WTC11 (cell line): ENCODE measurements around the gene IRGM. TPM values are rescaled to one million over a fixed set of nuclear protein-coding genes. Genes with fewer than 3 reads are reported as not detected.
A peak's percentile ranks its signal among the peaks of the same experiment; 100 is the strongest.
"Not testable (repeated sequence)": the region's sequence is repeated elsewhere in the genome, so short reads cannot be mapped to it uniquely, and the experiment has no call there.

Source experiments
- ATAC-seq: fragments of 200-7000 bp; cut with Tn5 transposase; 2 replicates; pipeline ENCODE4 v1.10.0; 2021; ENCODE audit warnings: mild to moderate bottlenecking, moderate library complexity
- CTCF ChIA-PET: fragments of 300-600 bp; sonication (Branson Sonifier 250); formaldehyde crosslinking; loops from one replicate; lab custom pipeline; 2021; ENCODE audit warnings: antibody characterized with exemption; lab: Charles Lee
- POLR2A ChIA-PET: fragments of 350-600 bp; sonication (Branson Sonifier 250); formaldehyde crosslinking; loops from one replicate; lab custom pipeline; 2021; ENCODE audit warnings: antibody characterized with exemption; lab: Charles Lee
- DNase-seq: peaks from one replicate; pipeline ENCODE4 v3.0.0; 2021; ENCODE audit warnings: low spot score
- H3K27ac Mint-ChIP-seq: 2 replicates; pipeline ENCODE4 v1.8.0; 2021; ENCODE audit warnings: mixed read lengths
- H3K27me3 Mint-ChIP-seq: 2 replicates; pipeline ENCODE4 v1.8.0; 2021; ENCODE audit warnings: low read depth, mild to moderate bottlenecking, moderate library complexity, mixed read lengths
- H3K36me3 Mint-ChIP-seq: 2 replicates; pipeline ENCODE4 v1.8.0; 2021; ENCODE audit warnings: mixed read lengths
- H3K4me1 Mint-ChIP-seq: 2 replicates; pipeline ENCODE4 v1.8.0; 2022; ENCODE audit warnings: mixed read lengths
- H3K4me3 Mint-ChIP-seq: 2 replicates; pipeline ENCODE4 v1.8.0; 2021; ENCODE audit warnings: mild to moderate bottlenecking, moderate library complexity, mixed read lengths
- H3K9me3 Mint-ChIP-seq: 2 replicates; pipeline ENCODE4 v1.8.0; 2021; ENCODE audit warnings: mixed read lengths
- ATF1 ChIP-seq: sonication (generic); formaldehyde crosslinking; IDR thresholded peaks from 2 replicates; pipeline ENCODE4 v1.8.1; 2023; ENCODE audit warnings: mild to moderate bottlenecking, moderate library complexity, missing genetic modification reagents
- ATF2 ChIP-seq: sonication (generic); formaldehyde crosslinking; IDR thresholded peaks from 2 replicates; pipeline ENCODE4 v1.8.1; 2022; ENCODE audit warnings: low read depth, missing genetic modification reagents, borderline replicate concordance
- CDX4 ChIP-seq: fragments of 250-450 bp; sonication (Bioruptor Pico); IDR thresholded peaks from 2 replicates; pipeline ENCODE4 v1.9.0; 2021; ENCODE audit warnings: moderate library complexity, mild to moderate bottlenecking, inconsistent platforms, borderline replicate concordance
- CREM ChIP-seq: sonication (generic); formaldehyde crosslinking; IDR thresholded peaks from 2 replicates; pipeline ENCODE4 v1.8.1; 2022; ENCODE audit warnings: mild to moderate bottlenecking, missing genetic modification reagents, moderate library complexity
- E2F1 ChIP-seq: sonication (generic); formaldehyde crosslinking; IDR thresholded peaks from 2 replicates; pipeline ENCODE4 v1.8.0; 2022; ENCODE audit warnings: mild to moderate bottlenecking, missing genetic modification reagents
- FOXP1 ChIP-seq: sonication (generic); formaldehyde crosslinking; IDR thresholded peaks from 2 replicates; pipeline ENCODE4 v1.8.0; 2022; ENCODE audit warnings: missing genetic modification reagents, mild to moderate bottlenecking, moderate library complexity, borderline replicate concordance
- GABPB1 ChIP-seq: sonication (generic); formaldehyde crosslinking; IDR thresholded peaks from 2 replicates; pipeline ENCODE4 v1.8.1; 2023; ENCODE audit warnings: mild to moderate bottlenecking, missing genetic modification reagents
- HMGA2 ChIP-seq: fragments of 250-450 bp; sonication (Bioruptor Pico); IDR thresholded peaks from 2 replicates; pipeline ENCODE4 v1.4.0; 2021; ENCODE audit warnings: mild to moderate bottlenecking, moderate library complexity
- PRDM15 ChIP-seq: sonication (generic); formaldehyde crosslinking; IDR thresholded peaks from 2 replicates; pipeline ENCODE4 v1.8.0; 2022; ENCODE audit warnings: missing genetic modification reagents
- RELA ChIP-seq: sonication (generic); formaldehyde crosslinking; IDR thresholded peaks from 2 replicates; pipeline ENCODE4 v1.8.1; 2022; ENCODE audit warnings: missing genetic modification reagents, mild to moderate bottlenecking, borderline replicate concordance
- SP1 ChIP-seq: sonication (generic); formaldehyde crosslinking; conservative IDR thresholded peaks from 2 replicates; pipeline ENCODE4 v1.8.1; 2022; ENCODE audit warnings: missing genetic modification reagents
- TEAD4 ChIP-seq: sonication (generic); formaldehyde crosslinking; IDR thresholded peaks from 2 replicates; pipeline ENCODE4 v1.8.0; 2022; ENCODE audit warnings: mild to moderate bottlenecking, missing genetic modification reagents
- USF1 ChIP-seq: sonication (generic); formaldehyde crosslinking; IDR thresholded peaks from 2 replicates; pipeline ENCODE4 v1.8.0; 2022; ENCODE audit warnings: mild to moderate bottlenecking, missing genetic modification reagents
- ZBTB43 ChIP-seq: sonication (generic); formaldehyde crosslinking; IDR thresholded peaks from 2 replicates; pipeline ENCODE4 v1.8.1; 2023; ENCODE audit warnings: mild to moderate bottlenecking, missing genetic modification reagents
- ZNF671 ChIP-seq: fragments of 250-450 bp; sonication (Bioruptor Pico); IDR thresholded peaks from 2 replicates; pipeline ENCODE4 v1.8.0; 2021; ENCODE audit warnings: mild to moderate bottlenecking
- total RNA-seq: library from RNA; stranded (reverse); gene quantifications from 3 replicates; pipeline ENCODE4 v1.2.3, GENCODE V29; 2021
- TF ChIP-seq, protein P1 (sequence below): sonication (generic); formaldehyde crosslinking; IDR thresholded peaks from 2 replicates; pipeline ENCODE4 v1.8.0; 2022; ENCODE audit warnings: mild to moderate bottlenecking, missing genetic modification reagents
- TF ChIP-seq, protein P2 (sequence below): sonication (generic); formaldehyde crosslinking; IDR thresholded peaks from 2 replicates; pipeline ENCODE4 v1.8.0; 2022; ENCODE audit warnings: mild to moderate bottlenecking, missing genetic modification reagents

IRGM gene
- total RNA-seq, 1 experiment from 2014 or later = 0.31 TPM

- TF ChIP-seq, protein P1, sequence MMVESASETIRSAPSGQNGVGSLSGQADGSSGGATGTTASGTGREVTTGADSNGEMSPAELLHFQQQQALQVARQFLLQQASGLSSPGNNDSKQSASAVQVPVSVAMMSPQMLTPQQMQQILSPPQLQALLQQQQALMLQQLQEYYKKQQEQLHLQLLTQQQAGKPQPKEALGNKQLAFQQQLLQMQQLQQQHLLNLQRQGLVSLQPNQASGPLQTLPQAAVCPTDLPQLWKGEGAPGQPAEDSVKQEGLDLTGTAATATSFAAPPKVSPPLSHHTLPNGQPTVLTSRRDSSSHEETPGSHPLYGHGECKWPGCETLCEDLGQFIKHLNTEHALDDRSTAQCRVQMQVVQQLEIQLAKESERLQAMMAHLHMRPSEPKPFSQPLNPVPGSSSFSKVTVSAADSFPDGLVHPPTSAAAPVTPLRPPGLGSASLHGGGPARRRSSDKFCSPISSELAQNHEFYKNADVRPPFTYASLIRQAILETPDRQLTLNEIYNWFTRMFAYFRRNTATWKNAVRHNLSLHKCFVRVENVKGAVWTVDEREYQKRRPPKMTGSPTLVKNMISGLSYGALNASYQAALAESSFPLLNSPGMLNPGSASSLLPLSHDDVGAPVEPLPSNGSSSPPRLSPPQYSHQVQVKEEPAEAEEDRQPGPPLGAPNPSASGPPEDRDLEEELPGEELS = no peak
- TF ChIP-seq CREM (no peak), SP1 (CRISPR knock-in tag) (no peak), ZBTB43 (CRISPR knock-in tag) (no peak)
- TF ChIP-seq, protein P2, sequence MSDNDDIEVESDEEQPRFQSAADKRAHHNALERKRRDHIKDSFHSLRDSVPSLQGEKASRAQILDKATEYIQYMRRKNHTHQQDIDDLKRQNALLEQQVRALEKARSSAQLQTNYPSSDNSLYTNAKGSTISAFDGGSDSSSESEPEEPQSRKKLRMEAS (CRISPR knock-in tag) = no peak
Measured at GRCh38 chr5:150853561-150853960, 7.2 kb downstream of the IRGM start (continued).

DNA sequence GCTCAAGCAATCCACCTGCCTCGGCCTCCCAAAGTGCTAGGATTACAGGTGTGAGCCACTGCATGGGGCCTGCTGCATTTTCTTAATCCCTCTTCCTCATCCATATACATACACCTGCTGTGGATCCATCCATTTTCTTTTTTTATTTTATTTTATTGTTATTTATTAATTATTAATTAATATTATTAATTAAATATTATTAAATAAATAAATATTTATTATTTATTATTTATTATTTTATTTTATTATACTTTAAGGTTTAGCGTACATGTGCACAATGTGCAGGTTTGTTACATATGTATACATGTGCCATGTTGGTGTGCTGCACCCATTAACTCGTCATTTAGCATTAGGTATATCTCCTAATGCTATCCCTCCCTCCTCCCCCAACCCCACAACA is 10.4 kb downstream of the IRGM start:
- H3K36me3 Mint-ChIP-seq, POLR2A ChIA-PET, H3K27me3 Mint-ChIP-seq, H3K4me1 Mint-ChIP-seq, ATAC-seq, H3K27ac Mint-ChIP-seq, CTCF ChIA-PET, DNase-seq, H3K4me3 Mint-ChIP-seq: not testable (repeated sequence)
- peak; percentile 100 for TF ChIP-seq HMGA2 (CRISPR knock-in tag)
- H3K9me3 Mint-ChIP-seq = peaks cover 26% of the 10 kb centered on the region

DNA sequence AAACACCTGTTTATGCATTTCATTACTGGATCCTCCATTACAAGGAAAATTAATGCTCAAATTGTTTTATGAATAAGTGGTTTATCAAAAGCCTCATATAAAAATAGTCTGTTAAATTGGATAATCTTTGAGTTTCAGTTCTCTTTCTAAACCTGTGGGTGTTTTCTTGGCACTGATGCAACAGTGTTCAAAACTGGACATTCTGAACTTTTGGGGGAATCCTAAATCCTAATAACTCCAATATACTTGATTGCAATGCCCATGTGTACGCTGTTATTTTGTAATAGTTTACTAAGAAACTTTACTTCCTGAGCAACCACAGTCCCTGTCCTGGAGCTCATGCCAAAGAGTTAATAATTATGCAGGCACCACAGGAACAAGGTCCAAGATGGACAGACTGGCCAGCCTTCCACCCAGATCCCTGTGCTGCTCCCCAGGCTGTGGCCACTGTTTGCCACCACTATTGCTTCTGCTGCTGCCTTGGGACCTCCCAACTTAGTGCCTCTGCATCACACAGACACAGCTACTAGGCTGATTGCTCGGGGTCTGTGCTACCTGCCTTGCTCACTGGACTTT is 14.0 kb downstream of the IRGM start:
- no peak overlapping the region for H3K27ac Mint-ChIP-seq
- no peak for DNase-seq
- no peak overlapping the region for H3K4me3 Mint-ChIP-seq
- TF ChIP-seq E2F1 (CRISPR knock-in tag) = no peak
- no peak for TF ChIP-seq ZNF671 (CRISPR knock-in tag)
- TF ChIP-seq FOXP1 (CRISPR knock-in tag) = no peak
- TF ChIP-seq ATF1 (CRISPR knock-in tag) = no peak
- TF ChIP-seq ATF2 (CRISPR knock-in tag) = no peak
- TF ChIP-seq GABPB1 = no peak
- no peak for TF ChIP-seq TEAD4
- H3K36me3 Mint-ChIP-seq = peaks cover 5% of the 10 kb centered on the region; the same call in 1 of the 2 replicates
- POLR2A ChIA-PET = no interaction called here
- no peak for ATAC-seq
- peaks cover 21% of the 10 kb centered on the region for H3K27me3 Mint-ChIP-seq
- no peaks in the 10 kb centered on the region for H3K4me1 Mint-ChIP-seq
- peaks cover 52% of the 10 kb centered on the region for H3K9me3 Mint-ChIP-seq
- CTCF ChIA-PET = no interaction called here

- Mint-ChIP-seq H3K4me1 (no peaks in the 10 kb centered on the region), H3K36me3 (peaks cover 10% of the 10 kb centered on the region), H3K27ac (no peak overlapping the region), H3K4me3 (no peak overlapping the region), H3K27me3 (peaks cover 25% of the 10 kb centered on the region), H3K9me3 (peaks cover 64% of the 10 kb centered on the region)
- ATAC-seq = no peak
- DNase-seq = no peak
- ChIA-PET CTCF (no interaction called here), POLR2A (no interaction called here)
- TF ChIP-seq USF1 (CRISPR knock-in tag) (no peak), PRDM15 (no peak), RELA (CRISPR knock-in tag) (no peak), CDX4 (CRISPR knock-in tag) (no peak)
Measured at GRCh38 chr5:150862070-150862469, 15.7 kb downstream of the IRGM start.
